ENCODE data around the gene EFNB1. TPM values are rescaled to one million over a fixed set of nuclear protein-coding genes. Genes with fewer than 3 reads are reported as not detected.
A peak's percentile ranks its signal among the peaks of the same experiment; 100 is the strongest.
"Not testable (repeated sequence)": the region's sequence is repeated elsewhere in the genome, so short reads cannot be mapped to it uniquely, and the experiment has no call there.

EFNB1 gene
- 100 to 1,000 TPM; 114 to 156 (median 141) TPM for polyA plus RNA-seq (ENCODE audit: insufficient read length in 3 of 3)
- long read RNA-seq, donor 1, transcript EFNB1-201 (5 exons, 3,314 nt), result major isoform, 34 of 51 reads
- long read RNA-seq, donor 1, partial matches to known transcripts, result 17 of 51 reads
- long read RNA-seq, donor 1, other reads (novel, unspliced or antisense), result 0 of 51 reads
- long read RNA-seq, donor 2, transcript EFNB1-201 (5 exons, 3,314 nt), result major isoform, 41 of 50 reads
- long read RNA-seq, donor 2, partial matches to known transcripts, result 9 of 50 reads
- long read RNA-seq, donor 2, other reads (novel, unspliced or antisense), result 0 of 50 reads
- long read RNA-seq, donor 3, transcript EFNB1-201 (5 exons, 3,314 nt), result major isoform, 37 of 61 reads
- long read RNA-seq, donor 3, partial matches to known transcripts, result 24 of 61 reads
- long read RNA-seq, donor 3, other reads (novel, unspliced or antisense), result 0 of 61 reads
- long read RNA-seq, donor 4, transcript EFNB1-201 (5 exons, 3,314 nt), result major isoform, 33 of 43 reads
- long read RNA-seq, donor 4, partial matches to known transcripts, result 10 of 43 reads
- long read RNA-seq, donor 4, other reads (novel, unspliced or antisense), result 0 of 43 reads
- long read RNA-seq, donor 5, transcript EFNB1-201 (5 exons, 3,314 nt), result major isoform, 18 of 40 reads
- long read RNA-seq, donor 5, partial matches to known transcripts, result 22 of 40 reads
- long read RNA-seq, donor 5, other reads (novel, unspliced or antisense), result 0 of 40 reads
- long read RNA-seq, donor 6, transcript EFNB1-201 (5 exons, 3,314 nt), result major isoform, 52 of 103 reads
- long read RNA-seq, donor 6, partial matches to known transcripts, result 51 of 103 reads
- long read RNA-seq, donor 6, other reads (novel, unspliced or antisense), result 0 of 103 reads
- long read RNA-seq, donor 7, transcript EFNB1-201 (5 exons, 3,314 nt), result major isoform, 34 of 73 reads
- long read RNA-seq, donor 7, partial matches to known transcripts, result 39 of 73 reads
- long read RNA-seq, donor 7, other reads (novel, unspliced or antisense), result 0 of 73 reads
- long read RNA-seq, donor 8, transcript EFNB1-201 (5 exons, 3,314 nt), result major isoform, 21 of 35 reads
- long read RNA-seq, donor 8, partial matches to known transcripts, result 14 of 35 reads
- long read RNA-seq, donor 8, other reads (novel, unspliced or antisense), result 0 of 35 reads
- long read RNA-seq, donor 9, transcript EFNB1-201 (5 exons, 3,314 nt), result major isoform, 44 of 115 reads
- long read RNA-seq, donor 9, partial matches to known transcripts, result 71 of 115 reads
- long read RNA-seq, donor 9, other reads (novel, unspliced or antisense), result 0 of 115 reads
- long read RNA-seq, donor 10, transcript EFNB1-201 (5 exons, 3,314 nt), result major isoform, 34 of 67 reads
- long read RNA-seq, donor 10, partial matches to known transcripts, result 33 of 67 reads
- long read RNA-seq, donor 10, other reads (novel, unspliced or antisense), result 0 of 67 reads
- long read RNA-seq, donor 11, transcript EFNB1-201 (5 exons, 3,314 nt), result major isoform, 31 of 49 reads
- long read RNA-seq, donor 11, partial matches to known transcripts, result 18 of 49 reads
- long read RNA-seq, donor 11, other reads (novel, unspliced or antisense), result 0 of 49 reads
- long read RNA-seq, donor 12, transcript EFNB1-201 (5 exons, 3,314 nt), result major isoform, 55 of 174 reads
- long read RNA-seq, donor 12, partial matches to known transcripts, result 119 of 174 reads
- long read RNA-seq, donor 12, other reads (novel, unspliced or antisense), result 0 of 174 reads
- long read RNA-seq, donor 13, transcript EFNB1-201 (5 exons, 3,314 nt), result major isoform, 11 of 26 reads
- long read RNA-seq, donor 13, partial matches to known transcripts, result 15 of 26 reads
- long read RNA-seq, donor 13, other reads (novel, unspliced or antisense), result 0 of 26 reads
- long read RNA-seq, donor 14, transcript EFNB1-201 (5 exons, 3,314 nt), result major isoform, 83 of 283 reads
- long read RNA-seq, donor 14, partial matches to known transcripts, result 200 of 283 reads
- long read RNA-seq, donor 14, other reads (novel, unspliced or antisense), result 0 of 283 reads
- long read RNA-seq, donor 15, transcript EFNB1-201 (5 exons, 3,314 nt), result major isoform, 43 of 55 reads
- long read RNA-seq, donor 15, partial matches to known transcripts, result 12 of 55 reads
- long read RNA-seq, donor 15, other reads (novel, unspliced or antisense), result 0 of 55 reads
- long read RNA-seq, donor 16, transcript EFNB1-201 (5 exons, 3,314 nt), result major isoform, 35 of 50 reads
- long read RNA-seq, donor 16, partial matches to known transcripts, result 15 of 50 reads
- long read RNA-seq, donor 16, other reads (novel, unspliced or antisense), result 0 of 50 reads

- peak; percentile 94 for DNase-seq
Measured at GRCh38 chrX:68828740-68829581, at the start of gene EFNB1. Gene EFNB1 (plus strand): TSS chrX:68829021. CDS start chrX:68829777, 756 bp downstream.

DNA sequence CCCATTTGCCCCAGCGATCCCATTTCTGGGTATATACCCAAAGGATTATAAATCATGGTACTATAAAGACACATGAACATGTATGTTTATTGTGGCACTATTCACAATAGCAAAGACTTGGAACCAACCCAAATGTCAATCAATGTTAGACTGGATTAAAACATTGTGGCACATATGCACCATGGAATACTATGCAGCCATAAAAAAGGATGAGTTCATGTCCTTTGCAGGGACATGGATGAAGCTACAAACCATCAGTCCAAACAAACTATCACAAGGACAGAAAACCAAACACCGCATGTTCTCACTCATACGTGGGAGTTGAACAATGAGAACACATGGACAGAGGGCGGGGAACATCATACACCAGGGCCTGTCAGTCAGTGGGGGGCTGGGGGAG, 47.5 kb upstream of the EFNB1 start:
- DNase-seq, result not testable (repeated sequence)

DNA sequence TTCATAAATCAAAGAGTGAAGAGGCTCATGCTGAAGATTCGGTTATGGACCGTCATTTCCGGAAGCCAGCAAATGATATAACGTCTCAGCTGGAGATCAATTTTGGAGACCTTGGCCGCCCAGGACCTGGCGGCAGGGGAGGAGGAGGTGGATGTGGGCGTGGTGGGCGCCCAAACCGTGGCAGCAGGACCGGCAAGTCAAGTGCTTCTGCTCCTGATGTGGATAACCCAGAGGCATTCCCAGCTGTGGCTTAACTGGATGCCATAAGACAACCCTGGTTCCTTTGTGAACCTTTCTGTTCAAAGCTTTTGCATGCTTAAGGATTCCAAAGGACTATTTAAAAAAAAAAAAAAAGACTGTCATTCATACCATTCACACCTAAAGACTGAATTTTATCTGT, 44.0 kb upstream of the EFNB1 start:
- DNase-seq, result no peak

DNA sequence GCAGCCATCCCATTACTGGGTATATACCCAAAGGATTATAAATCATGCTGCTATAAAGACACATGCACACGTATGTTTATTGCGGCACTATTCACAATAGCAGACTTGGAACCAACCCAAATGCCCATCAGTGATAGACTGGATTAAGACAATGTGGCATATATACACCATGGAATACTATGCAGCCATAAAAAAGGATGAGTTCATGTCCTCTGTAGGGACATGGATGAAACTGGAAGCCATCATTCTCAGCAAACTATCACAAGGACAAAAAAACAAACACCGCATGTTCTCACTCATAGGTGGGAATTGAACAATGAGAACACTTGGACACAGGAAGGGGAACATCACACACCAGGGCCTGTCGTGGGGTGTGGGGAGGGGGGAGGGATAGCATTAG, 42.2 kb upstream of the EFNB1 start:
- not testable (repeated sequence) for DNase-seq

- no peak for DNase-seq
Measured at GRCh38 chrX:68789966-68790365, 38.9 kb upstream of the EFNB1 start.

- DNase-seq, result no peak
Measured at GRCh38 chrX:68792083-68792482, 36.7 kb upstream of the EFNB1 start.

- DNase-seq, result no peak
Measured at GRCh38 chrX:68794461-68794860, 34.4 kb upstream of the EFNB1 start.

GRCh38 chrX:68795741-68796140, 33.1 kb upstream of the EFNB1 start:
- DNase-seq, result no peak

DNA sequence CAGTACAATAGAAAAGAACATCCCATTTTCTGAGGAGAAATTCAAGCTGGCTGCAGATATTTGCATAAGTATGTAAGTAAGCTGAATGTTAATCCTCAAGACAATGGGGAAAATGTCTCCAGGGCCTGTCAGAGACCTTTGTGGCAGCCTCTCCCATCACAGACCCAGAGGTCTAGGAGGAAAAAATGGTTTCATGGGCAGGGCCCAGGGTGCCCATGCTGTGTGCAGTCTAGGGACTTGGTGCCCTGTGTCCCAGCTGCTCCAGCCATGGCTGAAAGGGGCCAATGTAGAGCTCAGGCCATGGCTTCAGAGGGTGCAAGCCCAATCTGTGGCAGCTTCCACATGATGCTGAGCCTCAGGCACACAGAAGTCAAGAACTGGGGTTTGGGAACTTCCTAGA, 30.4 kb upstream of the EFNB1 start:
- not testable (repeated sequence) for DNase-seq

GRCh38 chrX:68801737-68802290, 27.0 kb upstream of the EFNB1 start:
- no peak for DNase-seq

DNA sequence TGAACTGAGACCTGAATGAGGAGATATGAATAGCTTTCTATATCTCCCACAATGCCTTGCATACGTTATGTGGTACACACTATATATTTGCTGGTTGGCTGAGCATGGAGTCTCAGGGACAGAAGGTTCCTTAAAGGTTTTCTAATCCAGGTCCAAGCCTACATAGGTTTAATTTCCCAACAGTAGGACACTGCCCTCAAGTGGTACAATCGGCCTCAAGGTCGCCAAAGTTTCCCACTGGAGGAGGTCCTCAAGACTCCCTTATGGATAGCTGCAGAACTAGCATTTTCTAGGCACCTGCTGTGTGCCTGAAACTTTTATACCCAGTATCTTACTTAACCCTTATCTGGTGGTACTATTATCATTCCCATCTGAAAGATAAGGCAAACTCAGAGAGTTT, 21.0 kb upstream of the EFNB1 start:
- DNase-seq, result no peak

DNA sequence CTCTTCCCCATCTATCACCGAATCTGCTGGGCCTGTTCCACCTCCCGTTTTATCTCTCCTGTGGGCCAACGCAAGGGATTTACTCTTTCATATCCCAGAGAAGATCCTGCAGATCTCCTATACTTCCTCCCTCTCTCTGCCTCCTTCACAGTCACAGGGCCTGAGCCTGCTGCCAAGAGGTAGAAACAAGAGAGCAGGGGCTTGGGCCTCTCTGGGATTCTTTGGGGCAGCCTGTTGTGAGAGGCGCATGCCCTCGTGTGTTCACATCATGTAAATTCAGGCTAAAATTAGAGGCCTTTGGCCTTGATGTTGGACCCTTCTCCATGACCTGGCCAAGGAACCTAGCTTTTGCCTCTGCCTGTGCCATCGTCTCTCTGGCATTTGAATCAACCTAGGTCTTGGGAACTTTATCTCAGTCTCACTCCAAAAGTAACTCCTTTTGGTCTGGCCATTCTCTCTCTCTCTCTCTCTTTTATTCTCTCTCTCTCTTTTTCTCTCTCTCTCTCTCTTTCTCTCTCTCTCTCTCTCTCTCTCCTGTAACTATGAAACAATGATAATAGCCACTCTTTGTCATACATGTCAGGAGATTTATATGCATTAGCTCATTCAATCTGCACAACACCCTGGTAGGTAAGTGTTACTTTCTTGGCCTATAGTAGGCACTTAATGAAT, 20.0 kb upstream of the EFNB1 start:
- DNase-seq, result no peak

GRCh38 chrX:68820476-68821110, 8.2 kb upstream of the EFNB1 start:
- DNase-seq, result no peak

- DNase-seq, result no peak
Measured at GRCh38 chrX:68821616-68822015, 7.2 kb upstream of the EFNB1 start.

GRCh38 chrX:68822641-68823410, 6.0 kb upstream of the EFNB1 start:
- DNase-seq, result no peak

DNA sequence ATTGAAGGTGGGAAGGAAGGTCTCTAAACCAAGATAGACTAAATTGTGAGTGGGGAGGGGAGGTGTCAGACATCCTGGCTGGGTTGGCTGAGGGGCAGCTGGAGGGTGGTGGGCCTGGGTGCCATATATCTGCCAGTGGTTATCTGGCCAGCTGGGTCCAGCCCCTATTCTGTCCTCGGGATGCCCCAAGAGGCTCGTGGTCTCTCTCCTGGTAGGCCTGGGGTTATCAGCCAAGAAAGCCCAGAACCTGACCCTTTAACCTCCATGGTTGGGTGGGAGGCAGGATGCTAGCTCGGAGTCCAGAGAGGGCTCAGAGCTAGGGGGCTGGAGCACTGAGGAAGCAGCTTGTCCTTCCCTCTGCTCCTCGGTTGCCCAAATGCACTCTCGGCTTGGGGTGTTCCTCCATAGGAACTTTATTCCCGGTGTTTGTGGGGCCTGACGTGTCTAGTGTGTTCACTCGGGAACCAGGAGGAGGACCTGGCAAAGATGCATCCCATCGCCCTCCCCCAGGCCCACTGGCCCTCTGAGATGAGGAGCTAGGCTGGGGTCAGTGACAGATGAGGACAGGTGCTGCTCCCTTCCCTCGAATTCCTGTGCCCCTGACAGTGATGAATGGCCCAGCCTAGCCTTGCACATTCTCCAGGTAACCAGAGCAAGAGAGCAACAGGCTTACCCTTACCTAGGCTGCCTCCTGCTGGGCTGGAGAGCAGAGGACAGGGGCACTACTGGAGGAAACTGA, 5.2 kb upstream of the EFNB1 start:
- DNase-seq, result no peak
